WTC11 (cell line): ENCODE data around the gene INTS4. TPM values are rescaled to one million over a fixed set of nuclear protein-coding genes. Genes with fewer than 3 reads are reported as not detected.

Source experiments
- ATAC-seq: fragments of 200-7000 bp; cut with Tn5 transposase; 2 replicates; pipeline ENCODE4 v1.10.0; 2021; ENCODE audit warnings: mild to moderate bottlenecking, moderate library complexity
- CTCF ChIA-PET: fragments of 300-600 bp; sonication (Branson Sonifier 250); formaldehyde crosslinking; loops from one replicate; lab custom pipeline; 2021; ENCODE audit warnings: antibody characterized with exemption; lab: Charles Lee
- POLR2A ChIA-PET: fragments of 350-600 bp; sonication (Branson Sonifier 250); formaldehyde crosslinking; loops from one replicate; lab custom pipeline; 2021; ENCODE audit warnings: antibody characterized with exemption; lab: Charles Lee
- DNase-seq: peaks from one replicate; pipeline ENCODE4 v3.0.0; 2021; ENCODE audit warnings: low spot score
- H3K27ac Mint-ChIP-seq: 2 replicates; pipeline ENCODE4 v1.8.0; 2021; ENCODE audit warnings: mixed read lengths
- H3K27me3 Mint-ChIP-seq: 2 replicates; pipeline ENCODE4 v1.8.0; 2021; ENCODE audit warnings: low read depth, mild to moderate bottlenecking, moderate library complexity, mixed read lengths
- H3K36me3 Mint-ChIP-seq: 2 replicates; pipeline ENCODE4 v1.8.0; 2021; ENCODE audit warnings: mixed read lengths
- H3K4me1 Mint-ChIP-seq: 2 replicates; pipeline ENCODE4 v1.8.0; 2022; ENCODE audit warnings: mixed read lengths
- H3K4me3 Mint-ChIP-seq: 2 replicates; pipeline ENCODE4 v1.8.0; 2021; ENCODE audit warnings: mild to moderate bottlenecking, moderate library complexity, mixed read lengths
- H3K9me3 Mint-ChIP-seq: 2 replicates; pipeline ENCODE4 v1.8.0; 2021; ENCODE audit warnings: mixed read lengths
- ATF2 ChIP-seq: sonication (generic); formaldehyde crosslinking; IDR thresholded peaks from 2 replicates; pipeline ENCODE4 v1.8.1; 2022; ENCODE audit warnings: low read depth, missing genetic modification reagents, borderline replicate concordance
- ATF3 ChIP-seq: sonication (generic); formaldehyde crosslinking; conservative IDR thresholded peaks from 2 replicates; pipeline ENCODE4 v1.8.1; 2022; ENCODE audit warnings: mild to moderate bottlenecking, missing genetic modification reagents
- ATF6 ChIP-seq: sonication (generic); formaldehyde crosslinking; IDR thresholded peaks from 2 replicates; pipeline ENCODE4 v1.8.1; 2023; ENCODE audit warnings: mild to moderate bottlenecking, missing genetic modification reagents
- CDX4 ChIP-seq: fragments of 250-450 bp; sonication (Bioruptor Pico); IDR thresholded peaks from 2 replicates; pipeline ENCODE4 v1.9.0; 2021; ENCODE audit warnings: moderate library complexity, mild to moderate bottlenecking, inconsistent platforms, borderline replicate concordance
- CREB1 ChIP-seq: sonication (generic); formaldehyde crosslinking; IDR thresholded peaks from 2 replicates; pipeline ENCODE4 v1.8.0; 2023; ENCODE audit warnings: mild to moderate bottlenecking, missing genetic modification reagents
- E2F4 ChIP-seq: sonication (generic); formaldehyde crosslinking; IDR thresholded peaks from 2 replicates; pipeline ENCODE4 v1.8.1; 2022; ENCODE audit warnings: low read depth, mild to moderate bottlenecking, moderate library complexity, missing genetic modification reagents, borderline replicate concordance
- EMX1 ChIP-seq: fragments of 250-450 bp; sonication (Bioruptor Pico); IDR thresholded peaks from 2 replicates; pipeline ENCODE4 v1.8.0; 2021; ENCODE audit warnings: mild to moderate bottlenecking
- ESRRA ChIP-seq: sonication (generic); formaldehyde crosslinking; IDR thresholded peaks from 2 replicates; pipeline ENCODE4 v1.8.1; 2022; ENCODE audit warnings: mild to moderate bottlenecking, missing genetic modification reagents, borderline replicate concordance
- GABPB1 ChIP-seq: sonication (generic); formaldehyde crosslinking; IDR thresholded peaks from 2 replicates; pipeline ENCODE4 v1.8.1; 2023; ENCODE audit warnings: mild to moderate bottlenecking, missing genetic modification reagents
- GRHL2 ChIP-seq: fragments of 250-450 bp; sonication (Bioruptor Pico); IDR thresholded peaks from 2 replicates; pipeline ENCODE4 v1.8.0; 2022; ENCODE audit warnings: mild to moderate bottlenecking, moderate library complexity; ENCODE audit not compliant: insufficient replicate concordance, severe bottlenecking
- HMGA2 ChIP-seq: fragments of 250-450 bp; sonication (Bioruptor Pico); IDR thresholded peaks from 2 replicates; pipeline ENCODE4 v1.4.0; 2021; ENCODE audit warnings: mild to moderate bottlenecking, moderate library complexity
- IRF1 ChIP-seq: sonication (generic); formaldehyde crosslinking; IDR thresholded peaks from 2 replicates; pipeline ENCODE4 v1.8.0; 2023; ENCODE audit warnings: missing genetic modification reagents
- IRF2 ChIP-seq: sonication (generic); formaldehyde crosslinking; IDR thresholded peaks from 2 replicates; pipeline ENCODE4 v1.8.0; 2022; ENCODE audit warnings: low read depth, missing genetic modification reagents, borderline replicate concordance
- JAZF1 ChIP-seq: fragments of 250-450 bp; sonication (Bioruptor Pico); IDR thresholded peaks from 2 replicates; pipeline ENCODE4 v1.9.0; 2021; ENCODE audit warnings: moderate library complexity, mild to moderate bottlenecking, inconsistent platforms
- MLX ChIP-seq: sonication (generic); formaldehyde crosslinking; IDR thresholded peaks from 2 replicates; pipeline ENCODE4 v1.8.1; 2023; ENCODE audit warnings: mild to moderate bottlenecking, missing genetic modification reagents, moderate library complexity
- MYBL2 ChIP-seq: sonication (generic); formaldehyde crosslinking; IDR thresholded peaks from 2 replicates; pipeline ENCODE4 v1.8.1; 2023; ENCODE audit warnings: mild to moderate bottlenecking, moderate library complexity, missing genetic modification reagents
- OVOL2 ChIP-seq: fragments of 250-450 bp; sonication (Bioruptor Pico); IDR thresholded peaks from 2 replicates; pipeline ENCODE4 v1.9.0; 2021; ENCODE audit warnings: mild to moderate bottlenecking, borderline replicate concordance
- RORB ChIP-seq: fragments of 250-450 bp; sonication (Bioruptor Pico); IDR thresholded peaks from 2 replicates; pipeline ENCODE4 v1.9.0; 2021; ENCODE audit warnings: mild to moderate bottlenecking
- TEAD4 ChIP-seq: sonication (generic); formaldehyde crosslinking; IDR thresholded peaks from 2 replicates; pipeline ENCODE4 v1.8.0; 2022; ENCODE audit warnings: mild to moderate bottlenecking, missing genetic modification reagents
- USF1 ChIP-seq: sonication (generic); formaldehyde crosslinking; IDR thresholded peaks from 2 replicates; pipeline ENCODE4 v1.8.0; 2022; ENCODE audit warnings: mild to moderate bottlenecking, missing genetic modification reagents
- ZNF281 ChIP-seq: sonication (generic); formaldehyde crosslinking; IDR thresholded peaks from 2 replicates; pipeline ENCODE4 v1.8.0; 2023; ENCODE audit warnings: mild to moderate bottlenecking, missing genetic modification reagents
- ZNF671 ChIP-seq: fragments of 250-450 bp; sonication (Bioruptor Pico); IDR thresholded peaks from 2 replicates; pipeline ENCODE4 v1.8.0; 2021; ENCODE audit warnings: mild to moderate bottlenecking
- total RNA-seq: library from RNA; stranded (reverse); gene quantifications from 3 replicates; pipeline ENCODE4 v1.2.3, GENCODE V29; 2021

Gene INTS4
- total RNA-seq, 1 experiment from 2014 or later = 34.2 TPM

GRCh38 chr11:77968337-77968736 is 26.1 kb downstream of the INTS4 start:
- TF ChIP-seq MYBL2 (CRISPR knock-in tag) (no peak), ESRRA (CRISPR knock-in tag) (no peak), GRHL2 (CRISPR knock-in tag) (no peak), OVOL2 (CRISPR knock-in tag) (no peak), EMX1 (CRISPR knock-in tag) (no peak), MLX (CRISPR knock-in tag) (no peak), JAZF1 (no peak), ZNF281 (CRISPR knock-in tag) (no peak), IRF2 (no peak), USF1 (no peak), CREB1 (CRISPR knock-in tag) (no peak), ZNF671 (no peak), ATF3 (CRISPR knock-in tag) (no peak)
- no peaks in the 10 kb centered on the region for H3K9me3 Mint-ChIP-seq
- no peak overlapping the region for H3K27ac Mint-ChIP-seq
- H3K4me3 Mint-ChIP-seq = no peak overlapping the region
- ChIA-PET CTCF (no interaction called here), POLR2A (no interaction called here)
- ATAC-seq (no peak), DNase-seq (no peak)
- no peaks in the 10 kb centered on the region for H3K4me1 Mint-ChIP-seq
- peaks cover 3% of the 10 kb centered on the region; the same call in 1 of the 2 replicates for H3K36me3 Mint-ChIP-seq
- H3K27me3 Mint-ChIP-seq = no peaks in the 10 kb centered on the region

GRCh38 chr11:77967753-77968152 is 26.7 kb downstream of the INTS4 start:
- no peak overlapping the region for H3K4me3 Mint-ChIP-seq
- TF ChIP-seq JAZF1 (no peak), CDX4 (CRISPR knock-in tag) (no peak), IRF1 (CRISPR knock-in tag) (no peak), ATF6 (CRISPR knock-in tag) (no peak), RORB (no peak), ATF2 (no peak), E2F4 (no peak), TEAD4 (CRISPR knock-in tag) (no peak), HMGA2 (CRISPR knock-in tag) (no peak), GABPB1 (CRISPR knock-in tag) (no peak)
- H3K9me3 Mint-ChIP-seq = no peaks in the 10 kb centered on the region
- ATAC-seq (no peak), DNase-seq (no peak)
- no peak overlapping the region for H3K27ac Mint-ChIP-seq
- no peaks in the 10 kb centered on the region for H3K27me3 Mint-ChIP-seq
- CTCF ChIA-PET = no interaction called here
- POLR2A ChIA-PET = no interaction called here
- peaks cover 3% of the 10 kb centered on the region; the same call in 1 of the 2 replicates for H3K36me3 Mint-ChIP-seq
- H3K4me1 Mint-ChIP-seq = no peaks in the 10 kb centered on the region
